MCF 10A (cell line): ENCODE results near the gene DTD1. TPM values are rescaled to one million over a fixed set of nuclear protein-coding genes. Genes with fewer than 3 reads are reported as not detected.

Experiments used
- BruUV-seq: library from RNA; stranded (reverse); fragments of 400-500 nt; replicated peaks from 2 replicates; lab custom pipeline; 2021; lab: Mats Ljungman, UMichigan
- CTCF ChIA-PET: fragments of 300-600 bp; sonication (Branson Sonifier 250); formaldehyde crosslinking; extraction: SDS; loops from one replicate; lab custom pipeline; 2021; ENCODE audit warnings: antibody characterized with exemption, inconsistent platforms; lab: Yijun Ruan, JAX
- POLR2A ChIA-PET: fragments of 300-600, 350-650 bp; sonication (Branson Sonifier 250); formaldehyde crosslinking; extraction: SDS; loops from one replicate; lab custom pipeline; 2020; ENCODE audit warnings: antibody characterized with exemption, inconsistent platforms; lab: Yijun Ruan, JAX
- DNase-seq: peaks from one replicate; pipeline ENCODE4 v3.0.0-alpha.2; 2018; ENCODE audit not compliant: unreplicated experiment
- H3K27ac Mint-ChIP-seq: one replicate; pipeline ENCODE4 v1.8.0; 2022; ENCODE audit warnings: mild to moderate bottlenecking, low read depth, mixed read lengths; ENCODE audit not compliant: unreplicated experiment
- H3K27me3 Mint-ChIP-seq: one replicate; pipeline ENCODE4 v1.8.0; 2022; ENCODE audit warnings: mixed read lengths; ENCODE audit not compliant: insufficient read depth, unreplicated experiment
- H3K36me3 Mint-ChIP-seq: one replicate; pipeline ENCODE4 v1.8.0; 2022; ENCODE audit warnings: mild to moderate bottlenecking, moderate library complexity, mixed read lengths; ENCODE audit not compliant: insufficient read depth, unreplicated experiment
- H3K4me1 Mint-ChIP-seq: one replicate; pipeline ENCODE4 v1.8.0; 2022; ENCODE audit warnings: mixed read lengths; ENCODE audit not compliant: insufficient read depth, unreplicated experiment
- H3K4me3 Mint-ChIP-seq: one replicate; pipeline ENCODE4 v1.8.0; 2022; ENCODE audit warnings: mild to moderate bottlenecking, moderate library complexity, mixed read lengths; ENCODE audit not compliant: unreplicated experiment
- H3K9me3 Mint-ChIP-seq: one replicate; pipeline ENCODE4 v1.8.0; 2022; ENCODE audit warnings: mixed read lengths; ENCODE audit not compliant: unreplicated experiment
- CTCF ChIP-seq: fragments of 200-600 bp; IDR thresholded peaks from one replicate; pipeline ENCODE4 v1.8.0; 2022; ENCODE audit warnings: antibody characterized with exemption, mild to moderate bottlenecking; ENCODE audit not compliant: unreplicated experiment
- intact Hi-C: fragments of 100-400 bp; cut with micrococcal nuclease; formaldehyde crosslinking; loops from 2 replicates; pipeline ENCODE4 v1.14.1; 2022
- total RNA-seq: library from RNA; stranded (reverse); gene quantifications from 2 replicates; pipeline ENCODE4 v1.2.3, GENCODE V29; 2022

The DTD1 gene
- total RNA-seq, 1 experiment from 2014 or later: 101 TPM

GRCh38 chr20:18734525-18735189 lies 146.8 kb downstream of the DTD1 start:
- TF ChIP-seq CTCF: no peak

GRCh38 chr20:18737140-18737539 lies 149.3 kb downstream of the DTD1 start:
- H3K27me3 Mint-ChIP-seq: no peaks in the 10 kb centered on the region
- TF ChIP-seq CTCF: no peak
- ChIA-PET CTCF (interaction anchor here (0.5 kb wide), 1 partner anchor 253 kb away, joined by 3 read pairs; no protein-coding TSS in a partner anchor), POLR2A (no interaction called here)
- DNase-seq: no peak
- H3K9me3 Mint-ChIP-seq: peaks cover 6% of the 10 kb centered on the region
- no TSS peak for BruUV-seq
- intact Hi-C loops: no loop called here
- H3K4me1 Mint-ChIP-seq: peaks cover 11% of the 10 kb centered on the region
- H3K27ac Mint-ChIP-seq: no peak overlapping the region
- H3K36me3 Mint-ChIP-seq: no peaks in the 10 kb centered on the region
- no peak overlapping the region for H3K4me3 Mint-ChIP-seq

More at GRCh38 chr20:18734525-18735189, 146.8 kb downstream of the DTD1 start:
- Mint-ChIP-seq H3K4me1 (peaks cover 11% of the 10 kb centered on the region), H3K27me3 (no peaks in the 10 kb centered on the region), H3K27ac (peak overlapping the region; percentile 27), H3K4me3 (no peak overlapping the region), H3K36me3 (no peaks in the 10 kb centered on the region), H3K9me3 (peaks cover 6% of the 10 kb centered on the region)
- intact Hi-C loops: no loop called here
- no TSS peak for BruUV-seq
- POLR2A ChIA-PET: no interaction called here
- no peak for DNase-seq
- CTCF ChIA-PET: no interaction called here

- POLR2A ChIA-PET: no interaction called here
- no peak overlapping the region for H3K4me3 Mint-ChIP-seq
- intact Hi-C loops: no loop called here
- H3K4me1 Mint-ChIP-seq: peaks cover 11% of the 10 kb centered on the region
- BruUV-seq: no TSS peak
- CTCF ChIA-PET: interaction anchor here (0.6 kb wide), 1 partner anchor 439 kb away, joined by 3 read pairs; no protein-coding TSS in a partner anchor
- H3K36me3 Mint-ChIP-seq: no peaks in the 10 kb centered on the region
- no peaks in the 10 kb centered on the region for H3K27me3 Mint-ChIP-seq
- TF ChIP-seq CTCF: no peak
- peak; percentile 58 for DNase-seq
- peak overlapping the region; percentile 59 for H3K27ac Mint-ChIP-seq
- H3K9me3 Mint-ChIP-seq: peaks cover 6% of the 10 kb centered on the region
Observed at GRCh38 chr20:18738055-18738454, 150.2 kb downstream of the DTD1 start.

GRCh38 chr20:18738888-18739287 lies 151.0 kb downstream of the DTD1 start:
- no TSS peak for BruUV-seq
- TF ChIP-seq CTCF: no peak
- H3K36me3 Mint-ChIP-seq: no peaks in the 10 kb centered on the region
- no peak overlapping the region for H3K27ac Mint-ChIP-seq
- no peaks in the 10 kb centered on the region for H3K27me3 Mint-ChIP-seq
- peaks cover 6% of the 10 kb centered on the region for H3K9me3 Mint-ChIP-seq
- POLR2A ChIA-PET: no interaction called here
- DNase-seq: no peak
- intact Hi-C loops: no loop called here
- CTCF ChIA-PET: interaction anchor here (0.5 to 1.3 kb wide), 5 partner anchors 21 to 1269 kb away, joined by 3 to 4 read pairs (median 3); no protein-coding TSS in a partner anchor
- H3K4me3 Mint-ChIP-seq: no peak overlapping the region
- H3K4me1 Mint-ChIP-seq: peaks cover 11% of the 10 kb centered on the region
